ENCODE data around the gene POLA1. TPM values are rescaled to one million over a fixed set of nuclear protein-coding genes. Genes with fewer than 3 reads are reported as not detected.

The POLA1 gene
- total RNA-seq, 4 donors from 2014 or later: 5.7 to 13.9 (median 9.9) TPM

- DNase-seq (ENCODE audit: low spot score) (no peak), ATAC-seq (ENCODE audit: low FRiP score) (no peak)
- TF ChIP-seq CTCF (IDR thresholded peaks at IDR 0.05): no peak
These were observed 183.0 kb downstream of the POLA1 start for GRCh38 chrX:24876530-24877287.

- no peak for DNase-seq (ENCODE audit: low spot score)
- no peak for ATAC-seq (ENCODE audit: low FRiP score)
- no peak for TF ChIP-seq CTCF (IDR thresholded peaks at IDR 0.05)
These were observed 183.6 kb downstream of the POLA1 start for GRCh38 chrX:24877288-24877664.

GRCh38 chrX:24877854-24878650, 184.3 kb downstream of the POLA1 start:
- ATAC-seq (ENCODE audit: low FRiP score): no peak
- DNase-seq (ENCODE audit: low spot score): no peak
- no peak for TF ChIP-seq CTCF (IDR thresholded peaks at IDR 0.05)

- DNase-seq (ENCODE audit: low spot score): no peak
- TF ChIP-seq CTCF (IDR thresholded peaks at IDR 0.05): no peak
- ATAC-seq (ENCODE audit: low FRiP score): no peak
These were observed 186.0 kb downstream of the POLA1 start for GRCh38 chrX:24879679-24880078.

- ATAC-seq (ENCODE audit: low FRiP score) (no peak), DNase-seq (ENCODE audit: low spot score) (no peak)
- no peak for TF ChIP-seq CTCF (IDR thresholded peaks at IDR 0.05)
These were observed 193.2 kb downstream of the POLA1 start for GRCh38 chrX:24886916-24887315.

- TF ChIP-seq CTCF (IDR thresholded peaks at IDR 0.05): no peak
- DNase-seq (ENCODE audit: low spot score): no peak
- ATAC-seq (ENCODE audit: low FRiP score): no peak
These were observed 197.0 kb downstream of the POLA1 start for GRCh38 chrX:24890677-24891076.
